Nucleus accumbens (tissue), 56 donors: ENCODE results near the gene BCL7A.
"Not testable (repeated sequence)": the region's sequence is repeated elsewhere in the genome, so short reads cannot be mapped to it uniquely, and the experiment has no call there.

Experiments
- DNase-seq, 56 donors: peaks; one replicate each; lab custom pipeline; 2025; lab: John Stamatoyannopoulos, UW

The BCL7A gene

DNA sequence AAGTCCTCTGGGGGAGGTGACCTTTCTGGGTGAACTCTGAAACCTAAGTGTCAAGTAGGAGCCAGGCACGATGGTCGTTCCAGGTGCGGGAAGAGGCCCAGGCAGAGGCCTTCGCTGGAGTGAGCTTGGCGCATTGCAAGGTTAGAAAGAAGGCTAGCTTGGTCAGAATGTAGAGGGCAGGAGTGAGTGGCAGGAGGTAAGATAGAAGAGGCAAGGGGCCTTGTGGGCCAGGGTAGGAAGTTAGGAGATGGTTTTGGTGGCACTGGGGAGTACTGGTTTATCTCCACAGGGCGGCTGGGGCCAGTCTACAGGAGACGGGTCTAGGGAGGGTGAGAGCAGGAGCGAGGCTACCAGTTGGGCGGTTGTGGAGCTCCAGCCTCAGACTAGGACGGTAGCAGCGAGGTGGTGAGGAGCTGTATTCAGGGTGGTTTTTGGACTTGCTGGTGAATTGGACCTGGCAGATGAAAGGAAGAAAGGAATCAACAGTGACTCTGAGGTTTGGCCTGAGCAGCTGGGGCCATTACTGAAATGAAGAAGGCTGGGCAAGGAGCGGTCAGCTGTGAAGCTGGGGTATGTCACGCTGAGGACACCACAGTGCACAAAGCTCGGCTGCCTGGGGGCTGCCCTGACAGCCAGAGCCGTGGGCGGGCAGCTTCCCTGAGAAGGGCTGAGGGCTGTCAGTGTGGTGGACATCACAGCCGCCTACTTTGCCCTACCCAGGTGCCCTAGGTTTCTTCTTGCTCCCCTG lies 65.9 kb downstream of the BCL7A start:
- no peak for DNase-seq

DNA sequence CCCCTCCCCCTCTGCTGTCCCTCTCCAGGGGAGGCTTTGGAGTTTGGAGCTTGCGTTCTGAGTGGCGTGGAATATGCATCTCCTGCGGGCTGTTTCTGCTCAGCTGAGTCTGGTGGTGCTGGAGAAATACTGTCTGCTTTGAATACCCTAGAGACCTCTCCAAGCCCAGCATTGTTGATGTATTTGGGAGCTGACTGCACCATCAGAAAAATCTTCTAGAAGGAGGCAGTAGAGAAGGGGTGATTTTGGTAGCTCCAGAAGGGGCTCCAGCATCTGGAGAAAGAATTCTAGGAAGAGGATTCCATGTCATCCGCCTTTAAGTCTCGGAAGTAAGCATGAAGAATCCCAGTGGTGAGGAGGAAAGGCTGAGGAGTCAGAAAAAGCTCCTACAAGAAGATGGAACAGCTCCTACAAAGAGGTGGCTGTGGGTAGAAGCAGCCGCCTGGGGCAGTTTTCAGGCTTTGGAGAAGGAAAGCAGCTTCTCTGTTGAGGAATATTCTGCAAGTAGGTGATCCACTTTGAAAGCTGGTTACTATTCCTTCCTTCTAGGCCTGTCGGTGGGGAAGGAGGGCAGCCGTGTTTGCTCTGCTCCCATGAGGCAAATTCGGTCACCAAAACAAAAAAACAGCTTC lies 66.6 kb downstream of the BCL7A start:
- DNase-seq, result no peak

DNA sequence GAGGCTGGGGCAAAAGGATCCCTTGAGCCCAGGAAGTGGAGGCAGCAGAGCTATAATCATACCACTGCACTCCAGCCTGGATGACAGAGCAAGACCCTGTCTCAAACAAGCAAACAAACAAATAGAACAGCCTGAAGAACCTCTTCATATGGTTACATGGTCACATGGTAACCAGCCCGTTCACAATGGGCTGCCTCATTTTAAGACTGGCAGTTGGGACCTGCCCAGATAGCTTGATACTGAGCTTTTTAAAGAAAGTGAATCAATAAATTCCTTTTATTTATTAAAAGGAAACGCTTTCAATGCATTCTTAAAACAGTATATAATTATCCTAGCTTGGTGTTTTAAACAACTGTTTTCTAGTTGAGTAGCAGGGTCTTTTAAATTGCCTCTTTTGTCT lies 67.4 kb downstream of the BCL7A start:
- DNase-seq, result peak in 4 of 56 donors; percentile 13 to 29 (median 20)

DNA sequence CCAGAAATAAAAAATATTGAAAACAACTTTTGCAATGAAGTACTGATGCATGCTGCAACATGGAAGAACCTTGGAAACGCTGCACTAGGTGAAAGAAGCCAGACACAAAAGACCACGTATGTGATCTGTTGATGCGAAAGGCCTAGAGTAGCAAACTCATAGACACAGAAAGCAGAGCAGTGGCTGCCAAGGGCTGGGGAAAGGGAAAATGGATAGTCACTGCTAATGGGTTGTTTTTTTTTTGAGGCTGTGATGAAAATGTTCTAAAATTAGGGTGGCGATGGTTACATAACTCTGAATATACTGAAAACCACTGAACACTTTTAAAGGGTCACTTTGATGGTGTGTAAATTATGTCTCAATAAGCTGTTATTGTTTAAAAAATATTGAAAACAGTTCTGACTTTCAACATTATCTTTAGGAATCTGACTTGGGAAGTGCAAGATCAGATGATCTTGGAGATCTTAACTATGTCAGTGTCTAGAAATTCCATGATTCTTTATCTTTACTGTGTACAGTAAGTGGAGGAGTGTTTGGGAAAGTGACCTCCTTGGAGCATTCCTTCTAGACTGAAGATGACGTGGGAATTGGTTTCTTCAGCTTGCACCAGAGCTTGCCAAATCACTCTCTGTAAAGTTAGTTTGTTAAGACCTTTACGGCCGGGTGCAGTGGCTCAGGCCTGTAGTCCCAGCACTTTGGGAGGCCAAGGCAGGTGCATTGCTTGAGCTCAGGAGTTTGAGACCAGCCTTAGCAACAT lies 69.3 kb downstream of the BCL7A start:
- no peak for DNase-seq

DNA sequence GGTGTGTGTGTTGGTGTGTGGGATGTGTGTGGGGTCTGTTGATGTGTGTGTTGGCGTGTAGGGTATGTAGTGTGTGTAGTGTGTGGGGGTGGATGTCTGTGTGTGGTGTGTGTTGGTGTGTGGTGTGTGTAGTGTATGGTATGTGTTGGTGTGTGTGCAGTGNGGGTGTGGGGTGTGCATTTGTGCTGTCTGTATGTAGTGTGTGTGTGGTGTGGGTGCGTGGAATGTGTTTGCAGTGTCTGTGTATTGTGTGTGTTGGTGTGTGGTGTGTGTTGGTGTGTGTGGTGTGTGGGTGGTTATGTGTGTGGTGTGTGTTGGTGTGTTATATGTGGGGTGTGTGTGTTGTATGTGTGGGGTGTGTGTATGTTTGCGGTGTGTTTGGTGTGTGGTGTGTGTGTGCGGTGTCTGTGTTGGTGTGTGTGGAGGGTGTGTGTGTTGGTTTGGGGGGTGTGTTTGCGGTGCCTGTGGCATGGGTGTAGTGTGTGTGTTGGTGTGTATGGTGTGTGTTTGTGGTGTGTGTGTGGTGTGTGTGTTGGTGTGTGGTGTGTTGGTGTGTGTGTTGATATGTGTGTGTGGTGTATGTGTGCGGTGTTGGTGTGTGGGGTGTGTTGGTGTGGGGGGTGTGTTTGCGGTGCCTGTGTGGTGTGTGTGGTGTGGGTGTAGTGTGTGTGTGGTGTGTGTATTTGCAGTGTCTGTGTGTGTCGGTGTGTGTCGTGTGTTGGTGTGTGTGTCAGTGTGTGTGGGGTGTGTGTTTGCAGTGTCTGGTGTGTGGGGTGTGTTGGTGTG lies 71.6 kb downstream of the BCL7A start:
- no peak for DNase-seq

DNA sequence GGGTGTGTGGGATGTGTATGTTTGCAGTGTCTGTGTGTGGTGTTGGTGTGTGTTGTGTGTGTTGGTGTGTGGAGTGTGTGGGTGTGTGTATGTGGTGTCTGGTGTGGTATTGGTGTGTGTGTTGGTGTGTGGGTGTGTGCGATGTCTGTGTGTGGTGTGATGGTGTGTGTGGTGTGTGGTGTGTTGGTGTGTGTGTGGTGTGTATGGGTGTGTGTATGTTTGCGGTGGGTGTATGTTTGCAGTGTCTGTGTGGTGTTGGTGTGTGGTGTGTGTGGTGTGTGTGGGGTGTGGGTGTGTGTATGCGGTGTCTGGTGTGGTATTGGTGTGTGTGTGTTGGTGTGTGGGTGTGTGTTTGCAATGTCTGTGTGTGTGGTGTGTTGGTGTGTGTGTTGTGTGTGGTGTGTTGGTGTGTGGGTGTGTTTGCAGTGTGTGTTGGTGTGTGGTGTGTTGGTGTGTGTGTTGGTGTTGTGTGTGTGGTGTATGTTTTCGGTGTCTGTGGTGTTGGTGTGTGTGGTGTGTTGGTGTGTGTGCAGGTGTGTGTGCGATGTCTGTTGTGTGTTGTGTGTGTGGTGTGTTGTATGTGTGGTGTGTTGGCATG lies 72.6 kb downstream of the BCL7A start:
- DNase-seq, result no peak

DNA sequence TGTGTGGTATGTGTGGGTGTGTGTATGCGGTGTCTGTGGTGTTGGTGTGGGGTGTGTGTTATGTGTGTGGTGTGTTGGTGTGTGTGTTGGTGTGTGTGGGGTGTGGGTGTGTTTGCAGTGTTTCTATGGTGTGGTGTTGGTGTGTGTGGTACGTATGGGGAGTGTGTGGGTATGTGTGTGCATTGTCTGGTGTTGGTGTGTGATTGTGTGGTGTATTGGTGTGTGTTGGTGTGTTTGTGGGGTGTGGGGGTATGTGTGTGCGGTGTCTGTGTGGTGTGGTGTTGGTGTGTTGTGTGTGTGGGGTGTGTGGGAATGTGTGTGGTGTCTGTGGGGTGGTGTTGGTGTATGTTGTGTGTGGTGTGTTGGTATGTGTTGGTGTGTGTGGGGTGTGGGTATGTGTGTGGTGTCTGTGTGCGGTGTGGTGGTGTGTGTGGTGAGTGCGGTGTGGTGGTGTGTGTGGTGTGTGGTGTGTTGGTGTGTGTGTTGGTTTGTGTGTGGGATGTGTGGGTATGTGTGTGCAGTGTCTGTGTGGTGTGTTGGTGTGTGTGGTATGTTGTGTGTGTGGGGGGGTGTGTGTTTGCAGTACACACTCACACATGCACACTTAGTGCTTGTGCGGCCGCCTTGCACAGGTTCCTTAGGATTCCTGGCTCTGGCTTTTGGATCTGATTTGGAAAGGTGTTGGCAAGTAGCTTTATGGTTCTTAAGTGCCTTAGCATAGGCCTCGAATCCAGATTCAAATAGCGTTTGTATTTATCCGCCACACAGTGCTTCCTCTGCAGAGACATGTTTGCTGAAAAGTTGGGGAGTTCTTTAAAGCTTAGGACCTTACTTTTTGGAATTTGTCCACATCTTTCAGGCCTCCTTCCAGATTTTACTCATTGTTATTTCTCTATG lies 73.3 kb downstream of the BCL7A start:
- no peak for DNase-seq

DNA sequence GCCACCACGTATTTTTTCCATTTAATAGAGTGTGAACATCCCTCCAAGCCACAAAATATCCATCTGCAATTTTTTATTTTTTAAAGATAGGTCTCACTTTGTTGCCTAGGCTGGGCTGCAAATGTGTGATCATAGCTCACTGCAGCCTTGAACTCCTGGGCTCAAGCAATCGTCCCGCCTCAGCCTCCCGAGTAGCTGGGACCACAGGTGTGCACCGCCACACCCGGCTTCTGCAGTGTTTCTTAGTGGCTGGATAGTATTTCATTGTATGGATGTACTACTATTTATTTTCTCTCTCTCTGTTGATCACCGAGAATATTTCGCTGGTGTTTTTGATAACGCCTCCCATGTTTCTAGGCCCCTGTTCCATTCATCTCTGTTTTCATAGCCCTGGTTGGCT lies 74.3 kb downstream of the BCL7A start:
- DNase-seq, result no peak

DNA sequence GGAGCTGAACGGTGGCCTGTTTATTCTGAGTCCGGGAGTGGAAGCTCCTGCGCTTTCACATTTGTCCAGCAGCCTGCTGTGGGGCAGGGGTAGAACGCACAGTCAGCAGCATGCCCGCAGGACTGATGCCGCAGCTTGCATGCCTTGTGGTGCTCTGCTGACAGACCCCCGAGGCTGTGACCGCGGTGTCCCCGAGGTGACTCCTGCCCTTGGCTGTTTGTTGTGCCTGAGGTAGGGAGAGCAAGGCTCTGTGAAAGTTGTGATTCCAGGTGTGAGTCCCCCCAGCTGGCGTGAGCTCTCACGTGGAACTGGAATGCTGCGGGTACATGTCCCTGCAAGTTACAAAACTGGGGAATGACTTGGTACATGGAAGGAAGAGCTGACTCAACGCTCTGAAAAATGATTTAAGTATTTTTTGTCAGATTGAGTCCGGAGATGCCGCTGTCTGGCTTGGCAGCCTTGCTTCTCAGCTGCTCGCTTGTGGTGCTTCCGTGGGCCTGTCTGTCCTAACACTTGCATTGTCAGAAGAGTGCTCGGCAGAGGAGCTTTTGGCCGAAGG lies 75.0 kb downstream of the BCL7A start:
- no peak for DNase-seq

DNA sequence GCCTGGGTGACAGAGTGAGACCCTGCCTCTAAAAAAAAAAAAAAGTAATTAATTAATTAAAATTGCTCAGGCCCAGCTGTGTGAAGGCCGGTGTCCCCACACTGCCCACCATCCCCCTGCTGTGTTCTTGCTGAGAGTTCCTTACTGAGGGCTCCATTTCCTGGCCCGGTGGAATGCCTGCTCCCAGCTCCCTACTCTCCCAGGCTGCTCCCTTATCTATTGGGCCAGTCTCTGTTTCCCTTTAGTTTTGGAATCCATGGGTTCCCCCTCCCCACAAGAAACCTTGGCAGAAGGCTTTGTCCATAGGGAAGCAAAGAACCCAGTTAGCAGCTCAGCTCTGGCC lies 75.9 kb downstream of the BCL7A start:
- no peak for DNase-seq

DNA sequence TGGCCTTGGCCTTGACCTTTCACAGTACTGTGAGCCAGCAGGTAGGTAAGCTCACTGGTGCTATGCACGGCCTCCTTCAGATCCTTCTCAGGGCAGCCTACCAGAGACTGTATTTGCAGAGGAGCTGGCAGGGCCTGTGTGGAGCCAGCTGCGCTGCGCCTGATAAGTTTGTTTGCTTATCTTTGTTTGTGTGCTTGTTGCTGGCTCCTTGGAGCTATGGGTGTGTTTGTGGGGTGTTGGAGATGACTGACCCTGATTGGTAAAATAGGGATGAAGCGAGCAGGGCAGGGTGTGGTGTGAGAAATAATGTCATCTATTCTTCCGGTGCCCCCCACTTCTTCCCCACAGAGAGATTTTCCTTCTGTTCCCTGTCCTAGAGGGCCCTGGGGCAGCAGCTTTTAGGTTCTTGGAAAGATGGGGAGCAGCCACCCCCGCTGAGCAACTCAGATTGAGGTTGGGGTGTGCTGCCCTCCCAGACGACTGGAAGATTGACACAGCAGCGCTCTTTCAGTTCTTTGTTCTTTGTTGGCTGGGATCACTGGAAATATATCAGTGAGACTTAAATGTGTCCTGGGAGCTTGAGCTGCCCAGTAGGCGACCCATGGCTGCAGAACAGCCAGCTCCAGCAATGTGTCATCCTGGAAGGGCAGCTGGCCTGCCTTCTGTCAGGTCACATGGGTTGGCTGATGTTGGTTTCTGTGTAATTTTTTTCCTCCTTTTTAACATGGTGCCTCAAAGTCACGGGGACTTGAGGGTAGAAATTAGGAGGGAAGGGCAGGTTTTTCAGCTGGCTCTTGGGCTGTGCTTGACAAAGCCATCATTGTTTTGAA lies 76.5 kb downstream of the BCL7A start:
- peak in 50 of 56 donors; percentile 13 to 87 (median 66) for DNase-seq

DNA sequence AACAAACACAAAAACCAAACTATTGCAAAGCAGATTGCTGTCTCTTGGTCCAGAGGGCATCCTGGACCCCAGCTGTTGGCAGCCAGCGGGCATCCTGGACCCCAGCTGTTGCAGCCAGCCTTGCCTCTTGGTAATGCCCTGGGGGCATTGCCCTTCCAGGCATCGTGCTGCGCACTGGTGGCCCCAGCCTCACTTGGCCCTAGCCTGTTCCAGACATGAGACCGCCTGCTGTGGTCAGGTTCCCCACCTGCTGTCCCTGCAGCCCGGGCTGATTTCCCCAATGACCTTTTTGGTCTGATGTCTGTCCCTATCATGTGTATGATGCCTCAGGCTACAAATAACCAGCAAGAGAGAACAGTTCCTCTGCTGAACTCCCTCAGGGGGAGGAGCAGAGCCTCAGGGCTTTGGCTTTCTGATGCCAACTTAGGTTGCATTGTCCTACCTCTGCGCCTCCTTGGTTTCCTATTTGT lies 77.6 kb downstream of the BCL7A start:
- DNase-seq, result no peak

DNA sequence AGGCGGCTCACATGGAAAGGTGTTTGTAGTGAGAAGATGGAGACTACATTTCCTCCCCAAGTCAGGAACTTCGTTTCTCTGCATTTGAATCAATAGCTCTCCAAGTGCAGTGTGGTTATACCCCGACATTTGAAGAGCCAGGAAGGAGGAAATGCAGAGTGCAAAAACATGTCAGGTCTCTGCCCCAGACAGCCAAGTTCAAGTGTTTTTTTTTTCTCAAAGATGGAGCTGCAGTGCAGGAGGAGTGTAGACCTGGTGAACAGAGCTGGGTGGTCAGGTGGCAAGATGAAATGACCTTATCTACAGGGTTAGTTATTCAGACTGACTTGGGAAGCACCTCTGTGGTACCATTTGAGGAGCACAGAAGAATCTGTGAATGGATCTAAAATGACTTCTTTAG lies 78.2 kb downstream of the BCL7A start:
- no peak for DNase-seq

DNA sequence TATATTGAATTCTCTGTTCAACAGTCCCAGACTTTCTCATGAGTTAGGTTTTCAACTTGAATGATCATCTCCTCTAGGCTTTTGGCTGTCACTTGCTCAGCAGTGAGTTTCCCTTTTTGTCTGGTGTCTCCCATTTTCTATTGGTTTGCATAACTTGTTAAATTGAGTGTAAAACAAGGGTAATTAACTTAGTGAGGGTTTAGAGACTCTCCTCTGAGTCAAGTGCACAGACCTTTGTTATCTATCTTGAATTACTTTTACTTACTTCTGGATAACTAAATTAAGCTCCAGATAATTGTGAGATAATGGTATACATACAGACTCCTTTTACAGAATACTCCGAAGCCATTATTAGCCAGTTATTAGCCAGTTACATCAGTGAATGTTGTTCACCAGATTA lies 78.9 kb downstream of the BCL7A start:
- DNase-seq, result no peak

DNA sequence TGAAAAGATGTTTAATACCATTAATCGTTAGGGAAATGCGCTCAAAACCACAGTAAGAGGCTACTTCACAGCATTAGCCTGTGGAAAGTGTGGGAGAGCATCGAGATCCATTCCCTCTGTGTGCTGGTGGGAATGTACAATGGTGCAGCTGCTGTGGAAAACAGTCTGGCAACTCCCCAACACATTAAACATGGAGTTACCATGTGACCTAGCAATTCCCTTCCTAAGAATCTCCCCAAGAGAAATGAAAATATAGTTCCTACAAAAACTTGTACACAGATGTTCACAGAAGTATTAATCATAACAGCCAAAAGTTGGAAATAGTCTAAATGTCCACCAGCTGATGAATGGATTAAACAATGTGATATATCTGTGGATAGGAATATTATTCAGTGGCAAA lies 80.6 kb downstream of the BCL7A start:
- DNase-seq, result no peak

DNA sequence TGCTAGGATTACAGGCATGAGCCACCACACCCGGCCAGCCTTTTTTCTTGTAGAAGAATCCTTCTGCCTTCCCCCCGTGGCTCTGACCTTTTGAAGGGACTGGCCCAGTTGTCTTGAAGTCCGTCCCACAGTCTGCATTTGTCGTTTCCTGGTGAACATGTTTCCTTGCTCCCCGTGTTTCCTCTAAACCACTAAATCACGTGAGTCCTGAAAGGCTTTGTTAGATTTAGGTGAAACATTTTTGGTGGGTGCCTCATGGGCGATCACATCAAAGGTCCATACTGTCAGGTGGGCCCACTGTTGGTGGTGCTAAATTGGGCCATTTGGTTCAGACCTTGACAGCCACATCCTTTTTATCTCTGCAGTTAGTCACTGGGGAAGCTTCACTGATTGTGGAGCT lies 83.2 kb downstream of the BCL7A start:
- no peak for DNase-seq

DNA sequence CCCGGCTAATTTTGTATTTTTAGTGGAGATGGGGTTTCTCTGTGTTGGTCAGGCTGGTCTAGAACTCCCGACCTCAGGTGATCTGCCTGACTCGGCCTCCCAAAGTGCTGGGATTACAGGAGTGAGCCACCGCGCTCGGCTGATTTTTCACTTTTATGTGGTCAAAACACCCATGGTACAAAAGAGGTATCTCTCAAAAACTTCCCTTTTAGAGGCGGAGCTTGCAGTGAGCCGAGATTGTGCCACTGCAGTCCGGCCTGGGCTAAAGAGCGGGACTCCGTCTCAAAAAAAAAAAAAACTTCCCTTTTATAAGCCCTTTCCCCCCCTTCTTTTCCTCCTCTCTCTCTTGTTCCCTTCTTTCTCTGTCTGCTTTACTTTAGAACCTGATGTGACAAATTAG lies 83.8 kb downstream of the BCL7A start:
- not testable (repeated sequence) for DNase-seq

DNA sequence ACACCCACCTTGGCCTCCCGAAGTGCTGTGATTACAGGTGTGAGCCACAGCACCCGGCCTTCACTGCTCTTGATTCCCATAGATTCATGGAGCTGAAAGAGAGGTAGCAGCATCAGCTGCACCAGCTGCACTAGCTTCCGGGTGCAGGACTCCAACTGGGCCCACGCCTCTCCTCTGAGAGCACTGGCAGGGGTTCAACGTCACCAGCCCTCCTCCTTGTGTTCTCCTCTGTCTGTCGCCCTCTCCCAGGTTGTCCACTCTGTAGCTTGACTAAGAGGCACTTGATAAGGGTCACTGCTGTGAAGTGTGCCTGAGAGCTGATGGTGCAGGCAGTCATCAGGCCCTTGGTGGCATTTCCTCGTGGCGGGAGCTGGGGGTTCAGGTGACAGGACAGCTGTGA lies 85.2 kb downstream of the BCL7A start:
- DNase-seq, result peak in 2 of 56 donors; percentile 11 to 25
